ENCODE measurements around the gene MRPS33. TPM values are rescaled to one million over a fixed set of nuclear protein-coding genes. Genes with fewer than 3 reads are reported as not detected.

MRPS33 gene
- total and polyA plus RNA-seq, 2 of the 8 experiments (the other 6 are each of a cell fraction or from before 2014, with no cell fraction given): 22.9 to 62.6 TPM

GRCh38 chr7:141045842-141046620 is 31.3 kb upstream of the MRPS33 start:
- FAIRE-seq: no peak
- Histone ChIP-seq H2BK15ac (ENCODE audit: low read length) (no peak overlapping the region), H2BK5ac (ENCODE audit: low read depth, low read length) (no peak overlapping the region), H3K56ac (replicated peaks; ENCODE audit: insufficient read length, low read depth, low read length) (no peak overlapping the region), H4K20me1 (replicated peaks in 1 of 2; ENCODE audit: control insufficient read depth in 1 of 2, insufficient read depth in 2 of 2, low read length in 2 of 2) (no peaks in the 10 kb centered on the region), H3K79me1 (ENCODE audit: low read depth, low read length) (no peaks in the 10 kb centered on the region), H2AK5ac (ENCODE audit: low read depth, low read length) (no peak overlapping the region), H3K79me2 (ENCODE audit: control insufficient read depth in 1 of 2, insufficient read depth in 2 of 2, low read length in 2 of 2) (no peaks in the 10 kb centered on the region), H3K23ac (ENCODE audit: insufficient read length) (no peak overlapping the region), H4K8ac (ENCODE audit: extremely low read depth, insufficient read depth, low read length) (no peak overlapping the region), H3K4ac (replicated peaks; ENCODE audit: insufficient read length, low read depth, low read length) (no peak overlapping the region), H2BK12ac (ENCODE audit: low read depth, low read length) (no peak overlapping the region), H2BK120ac (replicated peaks; ENCODE audit: low read depth, low read length) (no peak overlapping the region), H2BK20ac (ENCODE audit: low read length) (no peak overlapping the region), H4K91ac (replicated peaks; ENCODE audit: insufficient read length, low read length) (no peak overlapping the region), H3K9me3 (ENCODE audit: insufficient read depth in 2 of 2, low read depth in 1 of 2, low read length in 1 of 2) (no peaks in the 10 kb centered on the region), H3K36me3 (ENCODE audit: control insufficient read depth in 2 of 4, insufficient read depth in 4 of 4, low read length in 3 of 4) (no peaks in the 10 kb centered on the region), H3K4me2 (ENCODE audit: insufficient read depth in 1 of 2, low read depth in 2 of 2, low read length in 2 of 2) (no peak overlapping the region), H3K23me2 (ENCODE audit: low read depth, low read length) (no peaks in the 10 kb centered on the region), H3K14ac (ENCODE audit: insufficient read length) (no peak overlapping the region), H3K27me3 (replicated peaks in 1 of 4; ENCODE audit: control insufficient read depth in 3 of 4, extremely low read depth in 1 of 4, insufficient read depth in 3 of 4, low read length in 3 of 4) (no peaks in the 10 kb centered on the region), H3K9ac (replicated peaks in 1 of 4; ENCODE audit: extremely low read depth in 1 of 4, low read depth in 3 of 4, low read length in 3 of 4) (no peak overlapping the region), H2AFZ (ENCODE audit: low read length) (no peak overlapping the region), H3K27ac (ENCODE audit: low read depth, low read length) (no peak overlapping the region), H3K18ac (ENCODE audit: extremely low read depth, low read length) (no peak overlapping the region), H4K5ac (ENCODE audit: insufficient read length, low read depth, low read length) (no peak overlapping the region), H3K4me1 (replicated peaks in 1 of 4; ENCODE audit: control insufficient read depth in 3 of 4, insufficient read depth in 4 of 4, low read length in 3 of 4) (no peaks in the 10 kb centered on the region), H3K4me3 (ENCODE audit: extremely low read depth in 1 of 4, insufficient read depth in 2 of 4, low read depth in 3 of 4, low read length in 4 of 4) (no peak overlapping the region)
- no peak for DNase-seq (ENCODE audit: low read depth in 1 of 2, low spot score in 2 of 2)
- ChIA-PET CTCF (ENCODE audit: partially characterized antibody) (interaction anchor here (0.7 kb wide), 1 partner anchor 26 kb away, joined by 3 read pairs; no protein-coding TSS in a partner anchor), POLR2A (ENCODE audit: partially characterized antibody) (no interaction called here)
- 91% methylated on average over 7 of the region's 7 CpGs; no CpG with 5 or more reads in 1 of the 2 experiments for WGBS, 2 experiments (ENCODE audit: extremely low coverage in 1 of 2, insufficient coverage in 1 of 2, insufficient read length in 1 of 2, insufficient replicate concordance in 2 of 2, low coverage in 1 of 2, low lambda C conversion rate in 2 of 2, missing lambda C conversion rate in 1 of 2)
- no peak for TF ChIP-seq CHD1 (IDR thresholded peaks at IDR 0.05; ENCODE audit: low read depth, low read length)
- no peak for TF ChIP-seq SP1 (IDR thresholded peaks at IDR 0.05; ENCODE audit: low read depth, low read length)
- no peak for TF ChIP-seq TCF12 (IDR thresholded peaks at IDR 0.05; ENCODE audit: low read depth, low read length)
- TF ChIP-seq GTF2F1 (IDR thresholded peaks at IDR 0.05; ENCODE audit: borderline replicate concordance, low read depth, low read length): no peak
- TF ChIP-seq EP300 (IDR thresholded peaks at IDR 0.05; ENCODE audit: borderline replicate concordance in 1 of 2, low read depth in 2 of 2, low read length in 2 of 2): no peak
- TF ChIP-seq CREB1 (IDR thresholded peaks at IDR 0.05): no peak
- TF ChIP-seq CBX8 (IDR thresholded peaks at IDR 0.05; ENCODE audit: borderline replicate concordance, low read depth, low read length): no peak
- no peak for TF ChIP-seq RXRA (IDR thresholded peaks at IDR 0.05; ENCODE audit: insufficient read depth, low read depth, low read length)
- TF ChIP-seq CTCF (IDR thresholded peaks at IDR 0.05; ENCODE audit: control extremely low read depth in 1 of 3, insufficient read depth in 1 of 3, low read depth in 1 of 3, low read length in 3 of 3): no peak
- no peak for TF ChIP-seq PHF8 (conservative IDR thresholded peaks at IDR 0.05; ENCODE audit: low read depth, low read length)

Data from H1 (cell line).